Measurements from ENCODE around the gene SAP130.

The SAP130 gene

GRCh38 chr2:128012698-128013097 is 15.2 kb downstream of the SAP130 start:
- TF ChIP-seq CTCF (IDR thresholded peaks at IDR 0.05; ENCODE audit: low read depth, low read length, missing control alignments): no peak

GRCh38 chr2:128008074-128008672 is 19.7 kb downstream of the SAP130 start:
- no peak overlapping the region for H3K4me3 ChIP-seq (replicated peaks; ENCODE audit: low read depth, low read length)
- no peak for TF ChIP-seq CTCF (IDR thresholded peaks at IDR 0.05; ENCODE audit: low read depth, low read length, missing control alignments)
- DNase-seq (ENCODE audit: extremely low read depth, low read depth): no peak

More at GRCh38 chr2:128012698-128013097, 15.2 kb downstream of the SAP130 start:
- DNase-seq (ENCODE audit: extremely low read depth, low read depth): no peak
- no peak overlapping the region for H3K4me3 ChIP-seq (replicated peaks; ENCODE audit: low read depth, low read length)

- no peak overlapping the region for H3K4me3 ChIP-seq (replicated peaks; ENCODE audit: low read depth, low read length)
- DNase-seq (ENCODE audit: extremely low read depth, low read depth): no peak
- TF ChIP-seq CTCF (IDR thresholded peaks at IDR 0.05; ENCODE audit: low read depth, low read length, missing control alignments): no peak
Observed at GRCh38 chr2:128004509-128004908, 23.4 kb downstream of the SAP130 start.

- H3K4me3 ChIP-seq (replicated peaks; ENCODE audit: low read depth, low read length): no peak overlapping the region
- no peak for TF ChIP-seq CTCF (IDR thresholded peaks at IDR 0.05; ENCODE audit: low read depth, low read length, missing control alignments)
- no peak for DNase-seq (ENCODE audit: extremely low read depth, low read depth)
Observed at GRCh38 chr2:128003463-128003862, 24.4 kb downstream of the SAP130 start.

GRCh38 chr2:127996160-127996559 is 31.7 kb downstream of the SAP130 start:
- no peak for DNase-seq (ENCODE audit: extremely low read depth, low read depth)
- no peak overlapping the region for H3K4me3 ChIP-seq (replicated peaks; ENCODE audit: low read depth, low read length)
- no peak for TF ChIP-seq CTCF (IDR thresholded peaks at IDR 0.05; ENCODE audit: low read depth, low read length, missing control alignments)

GRCh38 chr2:127995725-127996124 is 32.1 kb downstream of the SAP130 start:
- no peak overlapping the region for H3K4me3 ChIP-seq (replicated peaks; ENCODE audit: low read depth, low read length)
- no peak for DNase-seq (ENCODE audit: extremely low read depth, low read depth)
- no peak for TF ChIP-seq CTCF (IDR thresholded peaks at IDR 0.05; ENCODE audit: low read depth, low read length, missing control alignments)

- no peak for TF ChIP-seq CTCF (IDR thresholded peaks at IDR 0.05; ENCODE audit: low read depth, low read length, missing control alignments)
- DNase-seq (ENCODE audit: extremely low read depth, low read depth): no peak
- no peak overlapping the region for H3K4me3 ChIP-seq (replicated peaks; ENCODE audit: low read depth, low read length)
Observed at GRCh38 chr2:127993659-127994058, 34.2 kb downstream of the SAP130 start.

All from HFF-Myc (cell line).